A549 (cell line): ENCODE data around the gene PCDHGB1. TPM values are rescaled to one million over a fixed set of nuclear protein-coding genes. Genes with fewer than 3 reads are reported as not detected.
"Not testable (repeated sequence)": the region's sequence is repeated elsewhere in the genome, so short reads cannot be mapped to it uniquely, and the experiment has no call there.

Source experiments
- ATAC-seq, 2 experiments: fragments of 200-7000 bp in 1 of 2; fragments of >200 bp in 1 of 2; cut with Nextera tagmentation in 1 of 2; cut with Tn5 transposase in 1 of 2; 3 replicates each; pipeline versions ENCODE4 v1.8.0 to v1.9.1; 2018 to 2020; ENCODE audit warnings: mild to moderate bottlenecking in 1 of 2, moderate library complexity in 1 of 2
- CTCF ChIA-PET: fragments of 300-600 bp; sonication (Branson Sonifier 250); formaldehyde crosslinking; extraction: SDS; loops from one replicate; lab custom pipeline; 2021; ENCODE audit warnings: antibody characterized with exemption, inconsistent platforms; lab: Yijun Ruan, JAX
- POLR2A ChIA-PET: fragments of 350-600 bp; formaldehyde crosslinking; extraction: SDS; loops from one replicate; lab custom pipeline; 2021; ENCODE audit warnings: antibody characterized with exemption, inconsistent platforms; lab: Yijun Ruan, JAX
- DNase-seq, 2 experiments: peaks; one replicate each; pipeline versions ENCODE4 v3.0.0 to v3.0.0-alpha.2; 2011 to 2016; ENCODE audit warnings: low read depth in 1 of 2, low spot score in 1 of 2
- FAIRE-seq: peaks from 2 replicates; lab custom pipeline; 2011; peaks lifted over from hg19 to GRCh38; lab: Jason Lieb, UNC
- H3K27ac ChIP-seq, 2 experiments: fragments of >200 bp; sonication (Bioruptor Twin); formaldehyde crosslinking; 3 replicates each; pipeline ENCODE4 v1.5.1; 2016 to 2017
- H3K4me1 ChIP-seq: fragments of >200 bp; sonication (Bioruptor Twin); formaldehyde crosslinking; 3 replicates; pipeline ENCODE4 v1.6.1; 2016
- H3K4me2 ChIP-seq: fragments of >200 bp; sonication (Bioruptor Twin); formaldehyde crosslinking; 3 replicates; pipeline ENCODE4 v1.6.1; 2016
- H3K4me3 ChIP-seq: fragments of >200 bp; sonication (Bioruptor Twin); formaldehyde crosslinking; 3 replicates; pipeline ENCODE4 v1.5.1; 2016
- H3K9me3 ChIP-seq: fragments of >200 bp; sonication (Bioruptor Twin); formaldehyde crosslinking; 3 replicates; pipeline ENCODE4 v1.6.1; 2016
- E2F6 ChIP-seq: IDR thresholded peaks from 2 replicates; pipeline ENCODE4 v1.6.1; 2012; ENCODE audit warnings: low read depth, borderline replicate concordance
- FOSB ChIP-seq: fragments of 250-450 bp; sonication (Bioruptor Pico); IDR thresholded peaks from 2 replicates; pipeline ENCODE4 v1.5.0; 2020; ENCODE audit warnings: mild to moderate bottlenecking, moderate library complexity
- FOSL2 ChIP-seq, 2 experiments: fragments of 450-650 bp in 1 of 2; fragments of >200 bp in 1 of 2; sonication (Bioruptor Twin) in 1 of 2; formaldehyde crosslinking; IDR thresholded peaks; 2 replicates each; pipeline versions ENCODE4 v1.5.0 to v1.6.1; 2016 to 2020; ENCODE audit warnings: mild to moderate bottlenecking in 1 of 2, moderate library complexity in 1 of 2
- GATA3 ChIP-seq: IDR thresholded peaks from 2 replicates; pipeline ENCODE4 v1.6.1; 2012; ENCODE audit warnings: borderline replicate concordance
- HDAC2 ChIP-seq: fragments of 200-600 bp; sonication (generic); IDR thresholded peaks from 2 replicates; pipeline ENCODE4 v1.6.1; 2016
- HEYL ChIP-seq: fragments of 250-450 bp; sonication (Bioruptor Pico); IDR thresholded peaks from 2 replicates; pipeline ENCODE4 v1.8.0; 2021; ENCODE audit warnings: mild to moderate bottlenecking, moderate library complexity
- JUNB ChIP-seq: fragments of >200 bp; sonication (Bioruptor Twin); formaldehyde crosslinking; IDR thresholded peaks from 2 replicates; pipeline ENCODE4 v1.6.1; 2016
- PHF8 ChIP-seq: fragments of 200-600 bp; sonication (generic); IDR thresholded peaks from 2 replicates; pipeline ENCODE4 v1.6.1; 2016; ENCODE audit warnings: low read depth, mild to moderate bottlenecking, antibody characterized with exemption, moderate library complexity, borderline replicate concordance
- RAD21 ChIP-seq, 2 experiments: fragments of >200 bp in 1 of 2; sonication (Bioruptor Twin) in 1 of 2; formaldehyde crosslinking in 1 of 2; IDR thresholded peaks in 1 of 2; conservative IDR thresholded peaks in 1 of 2; 2 replicates in 1 of 2; 3 replicates in 1 of 2; pipeline ENCODE4 v1.6.1; 2012 to 2018; ENCODE audit warnings: inconsistent platforms in 1 of 2
- RCOR1 ChIP-seq: fragments of 150-350 bp; IDR thresholded peaks from 2 replicates; pipeline ENCODE4 v1.6.1; 2014; ENCODE audit warnings: antibody characterized with exemption, low read length, low read depth
- RFX5 ChIP-seq: fragments of 450-650 bp; IDR thresholded peaks from 2 replicates; pipeline ENCODE4 v1.7.1; 2014; ENCODE audit warnings: antibody characterized with exemption, mild to moderate bottlenecking, moderate library complexity
- SMC3 ChIP-seq: fragments of >200 bp; sonication (Bioruptor Twin); formaldehyde crosslinking; IDR thresholded peaks from 3 replicates; pipeline ENCODE4 v1.6.1; 2018; ENCODE audit warnings: inconsistent platforms
- TFCP2L1 ChIP-seq: fragments of 250-450 bp; sonication (Bioruptor Pico); IDR thresholded peaks from 2 replicates; pipeline ENCODE4 v1.5.0; 2021; ENCODE audit warnings: mild to moderate bottlenecking
- USF2 ChIP-seq: fragments of 450-650 bp; IDR thresholded peaks from 2 replicates; pipeline ENCODE4 v1.6.1; 2014; ENCODE audit warnings: antibody characterized with exemption
- WGBS: methylation state at CpG from one replicate; pipeline ENCODE4 v1.1.6; 2017; ENCODE audit errors: missing lambda C conversion rate; 5-methylcytosine and 5-hydroxymethylcytosine counted together
- polyA plus RNA-seq, 4 experiments: library from polyadenylated mRNA; depleted of rRNA in 3 of 4; stranded (reverse); fragments of >200 nt; fragmentation: RNase III in 1 of 4; extraction: RNeasy Plus Mini Kit Qiagen cat#74134 plus additional on column Dnase treatment in 1 of 4; gene quantifications; 2 replicates in 3 of 4; 3 replicates in 1 of 4; pipeline ENCODE4 v1.2.3, GENCODE V29; 2011 to 2017

Gene PCDHGB1
- polyA plus RNA-seq, 2 of the 4 experiments (the other 2 are of a cell fraction) = 1.5 to 3.7 TPM

- Histone ChIP-seq H3K27ac (no peak within 1 kb of the TSS), H3K4me3 (no peak within 1 kb of the TSS), H3K4me1 (no peaks in the 10 kb centered on the region), H3K4me2 (no peak within 1 kb of the TSS), H3K9me3 (peaks cover 31% of the 10 kb centered on the region)
- ChIA-PET CTCF (interaction anchor here (0.9 to 2.2 kb wide), 4 partner anchors 40 to 224 kb away, joined by 3 to 8 read pairs (median 6); partner anchors contain the start of gene PCDHGA7), POLR2A (no interaction called here)
- FAIRE-seq (no peak), ATAC-seq (0 out of 6 replicates have a peak, but pooled peaks of 1 of the 2 experiments have one; percentile 34), DNase-seq (peak in 1 of 2 experiments; percentile 61)
- 25% methylated on average over 9 of the region's 9 CpGs for whole genome bisulfite sequencing
- no peak for TF ChIP-seq E2F6
- TF ChIP-seq RAD21 (conservative IDR thresholded peaks at IDR 0.05 in 1 of 2, IDR thresholded peaks at IDR 0.05 in 1 of 2) = peak in 1 of 2 experiments; percentile 32; a peak in 1 of 5 replicates
Observed at GRCh38 chr5:141343242-141343952, 6.5 kb upstream of the PCDHGB1 start, which contains the start of gene PCDHGA3. Gene PCDHGA3, plus strand, starts transcription at chr5:141343829. Its CDS starts 205 bp downstream, at chr5:141344034.

- ATAC-seq (no peak), DNase-seq (no peak), FAIRE-seq (no peak)
- Histone ChIP-seq H3K27ac (no peak overlapping the region), H3K4me3 (no peak overlapping the region), H3K4me1 (no peaks in the 10 kb centered on the region), H3K9me3 (peaks cover 25% of the 10 kb centered on the region), H3K4me2 (no peak overlapping the region)
- ChIA-PET CTCF (interaction anchor here (0.9 to 2.2 kb wide), 4 partner anchors 39 to 223 kb away, joined by 3 to 8 read pairs (median 6); partner anchors contain the start of gene PCDHGA7), POLR2A (no interaction called here)
- WGBS = 80% methylated on average over 31 of the region's 31 CpGs
- no peak for TF ChIP-seq HEYL (CRISPR knock-in tag)
- no peak for TF ChIP-seq USF2
- no peak for TF ChIP-seq RCOR1
- no peak for TF ChIP-seq GATA3
- TF ChIP-seq PHF8 = no peak
- no peak for TF ChIP-seq JUNB
- no peak for TF ChIP-seq FOSL2 (IDR thresholded peaks at IDR 0.05)
- no peak for TF ChIP-seq FOSL2 (CRISPR knock-in tag; IDR thresholded peaks at IDR 0.05)
- TF ChIP-seq SMC3 = no peak
- TF ChIP-seq HDAC2 = no peak
- TF ChIP-seq TFCP2L1 = no peak
- TF ChIP-seq FOSB = no peak
- no peak for TF ChIP-seq RFX5
Observed at GRCh38 chr5:141343953-141344463, 5.9 kb upstream of the PCDHGB1 start.

- FAIRE-seq (no peak), DNase-seq (no peak)
- WGBS = 87% methylated on average over 20 of the region's 20 CpGs
- Histone ChIP-seq H3K27ac (no peak overlapping the region), H3K4me3 (no peak overlapping the region)
- no peak for TF ChIP-seq FOSB
- TF ChIP-seq, all 56 proteins: peak for 0
- ChIA-PET CTCF (interaction anchor here (1.1 to 2.2 kb wide), 4 partner anchors 14 to 222 kb away, joined by 3 to 8 read pairs (median 4); no protein-coding TSS in a partner anchor), POLR2A (no interaction called here)
- Histone ChIP-seq H3K9me3 (peaks cover 16% of the 10 kb centered on the region), H3K4me2 (no peak overlapping the region), H3K4me1 (no peaks in the 10 kb centered on the region)
- no peak for ATAC-seq
Observed at GRCh38 chr5:141345327-141345726, 4.6 kb upstream of the PCDHGB1 start.

- H3K9me3 ChIP-seq = peaks cover 20% of the 10 kb centered on the region
- H3K27ac ChIP-seq, H3K4me2 ChIP-seq, FAIRE-seq, POLR2A ChIA-PET, DNase-seq, H3K4me1 ChIP-seq, H3K4me3 ChIP-seq, ATAC-seq: not testable (repeated sequence)
- CTCF ChIA-PET = interaction anchor here (1.0 to 2.0 kb wide), 5 partner anchors 15 to 179 kb away, joined by 3 to 11 read pairs (median 4); partner anchors contain the start of genes PCDHGA1 and PCDHGA5
- 85% methylated on average over 25 of the region's 35 CpGs for WGBS
Observed at GRCh38 chr5:141346017-141346416, 3.9 kb upstream of the PCDHGB1 start.
